PFSK-1 (cell line): ENCODE measurements around the gene SYTL2.

Experiments
- FOXP2 ChIP-seq: optimal IDR thresholded peaks from 2 replicates; pipeline ENCODE3; 2011; ENCODE audit warnings: borderline replicate concordance, control low read depth, inconsistent platforms; ENCODE audit not compliant: insufficient read depth; ENCODE audit errors: extremely low read length, extremely low read depth
- POLR2AphosphoS5 ChIP-seq: IDR thresholded peaks from 2 replicates; pipeline ENCODE4 v1.6.1; 2012; ENCODE audit warnings: low read depth, mild to moderate bottlenecking, control low read depth, low read length, moderate library complexity
- SIN3A ChIP-seq: IDR thresholded peaks from 2 replicates; pipeline ENCODE4 v1.6.1; 2012; ENCODE audit warnings: mild to moderate bottlenecking, low read length, moderate library complexity, borderline replicate concordance; ENCODE audit not compliant: insufficient read depth
- TAF1 ChIP-seq: IDR thresholded peaks from 2 replicates; pipeline ENCODE4 v1.6.1; 2012; ENCODE audit warnings: low read length, control low read depth, borderline replicate concordance; ENCODE audit not compliant: insufficient read depth
- TF ChIP-seq, protein P1 (sequence below), 2 experiments: IDR thresholded peaks; 2 replicates each; pipeline versions ENCODE4 v1.6.1 to v1.8.0; 2011 to 2012; ENCODE audit warnings: low read depth in 2 of 2, low read length in 2 of 2, control low read depth in 1 of 2, inconsistent platforms in 1 of 2, mild to moderate bottlenecking in 1 of 2, moderate library complexity in 1 of 2; ENCODE audit not compliant: insufficient read depth in 1 of 2

Gene SYTL2

DNA sequence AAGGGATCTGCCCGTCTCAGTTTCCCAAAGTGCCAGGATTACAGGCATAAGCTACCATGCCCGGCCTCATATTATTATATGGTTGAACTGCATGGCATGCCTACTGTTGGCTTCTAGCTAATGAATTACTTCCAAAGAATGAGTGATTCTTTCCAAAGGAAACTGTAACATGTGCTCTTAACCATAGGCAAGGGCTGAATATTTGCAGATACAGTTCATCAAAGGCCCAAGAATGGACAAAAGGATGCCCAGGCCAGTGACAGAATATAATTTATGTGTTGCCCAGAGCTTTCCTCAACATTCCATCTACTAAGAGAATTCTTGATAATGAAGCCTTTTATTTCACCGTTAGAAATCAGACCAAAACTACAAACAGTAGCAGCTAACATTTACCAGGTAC lies 98.0 kb downstream of the SYTL2 start:
- no peak for TF ChIP-seq POLR2AphosphoS5

DNA sequence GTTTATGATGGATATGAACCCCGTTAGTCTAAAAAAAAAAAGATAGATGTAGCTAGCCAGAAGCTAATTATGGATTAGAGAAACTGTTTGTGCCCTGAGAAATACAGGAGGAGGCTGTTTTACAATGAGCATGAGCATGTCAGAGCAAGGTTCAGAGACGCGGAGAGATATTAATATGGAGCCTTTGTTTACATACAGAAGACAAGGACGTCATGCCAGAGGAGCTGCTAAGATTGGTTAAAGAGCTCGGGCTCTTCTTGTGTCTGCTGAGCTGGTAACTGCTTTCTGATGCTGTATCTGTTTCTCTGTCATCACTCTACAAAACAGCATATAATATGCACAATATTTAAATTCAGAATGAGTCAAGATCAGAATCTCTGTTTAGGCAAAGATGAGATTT lies 100.0 kb downstream of the SYTL2 start:
- TF ChIP-seq TAF1 = no peak
- no peak for TF ChIP-seq FOXP2
- TF ChIP-seq SIN3A = no peak
- TF ChIP-seq, protein P1, sequence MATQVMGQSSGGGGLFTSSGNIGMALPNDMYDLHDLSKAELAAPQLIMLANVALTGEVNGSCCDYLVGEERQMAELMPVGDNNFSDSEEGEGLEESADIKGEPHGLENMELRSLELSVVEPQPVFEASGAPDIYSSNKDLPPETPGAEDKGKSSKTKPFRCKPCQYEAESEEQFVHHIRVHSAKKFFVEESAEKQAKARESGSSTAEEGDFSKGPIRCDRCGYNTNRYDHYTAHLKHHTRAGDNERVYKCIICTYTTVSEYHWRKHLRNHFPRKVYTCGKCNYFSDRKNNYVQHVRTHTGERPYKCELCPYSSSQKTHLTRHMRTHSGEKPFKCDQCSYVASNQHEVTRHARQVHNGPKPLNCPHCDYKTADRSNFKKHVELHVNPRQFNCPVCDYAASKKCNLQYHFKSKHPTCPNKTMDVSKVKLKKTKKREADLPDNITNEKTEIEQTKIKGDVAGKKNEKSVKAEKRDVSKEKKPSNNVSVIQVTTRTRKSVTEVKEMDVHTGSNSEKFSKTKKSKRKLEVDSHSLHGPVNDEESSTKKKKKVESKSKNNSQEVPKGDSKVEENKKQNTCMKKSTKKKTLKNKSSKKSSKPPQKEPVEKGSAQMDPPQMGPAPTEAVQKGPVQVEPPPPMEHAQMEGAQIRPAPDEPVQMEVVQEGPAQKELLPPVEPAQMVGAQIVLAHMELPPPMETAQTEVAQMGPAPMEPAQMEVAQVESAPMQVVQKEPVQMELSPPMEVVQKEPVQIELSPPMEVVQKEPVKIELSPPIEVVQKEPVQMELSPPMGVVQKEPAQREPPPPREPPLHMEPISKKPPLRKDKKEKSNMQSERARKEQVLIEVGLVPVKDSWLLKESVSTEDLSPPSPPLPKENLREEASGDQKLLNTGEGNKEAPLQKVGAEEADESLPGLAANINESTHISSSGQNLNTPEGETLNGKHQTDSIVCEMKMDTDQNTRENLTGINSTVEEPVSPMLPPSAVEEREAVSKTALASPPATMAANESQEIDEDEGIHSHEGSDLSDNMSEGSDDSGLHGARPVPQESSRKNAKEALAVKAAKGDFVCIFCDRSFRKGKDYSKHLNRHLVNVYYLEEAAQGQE (IDR thresholded peaks at IDR 0.05; ENCODE audit: insufficient read depth in 1 of 2, low read depth in 2 of 2, low read length in 2 of 2) = no peak
- TF ChIP-seq POLR2AphosphoS5 = no peak

DNA sequence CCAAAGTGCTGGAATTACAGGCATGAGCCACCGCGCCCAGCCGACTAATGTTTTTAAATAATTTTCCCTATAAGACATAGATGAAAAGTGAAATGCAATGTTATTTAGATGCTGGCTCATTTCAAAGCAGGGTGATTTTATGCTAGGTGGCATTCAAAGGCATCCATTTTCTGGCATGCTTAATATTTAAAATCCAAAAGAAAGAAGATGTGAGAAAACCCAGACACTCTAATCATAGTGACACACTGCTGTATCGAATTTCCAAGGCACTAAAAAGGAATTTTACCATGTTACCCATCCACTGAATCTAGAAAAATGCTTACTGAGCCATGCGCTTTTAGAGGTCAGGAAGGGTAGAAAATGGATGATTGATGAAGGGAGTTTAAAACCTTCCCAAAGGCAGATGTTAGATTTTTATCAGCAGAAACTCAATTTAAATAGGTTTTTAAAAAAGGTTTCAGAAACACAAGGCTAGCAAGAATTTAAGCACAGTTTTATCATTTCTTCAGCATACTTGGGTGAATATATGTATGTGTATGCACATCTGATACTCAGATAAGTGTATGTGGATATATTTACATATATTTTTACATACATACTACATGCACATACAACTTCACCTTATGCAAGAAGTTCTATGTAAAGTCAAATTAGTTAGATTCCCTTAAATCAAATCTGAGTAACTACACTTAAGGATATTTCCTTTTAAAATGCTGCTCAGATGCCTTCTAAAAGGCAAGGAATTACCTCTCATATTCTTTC lies 100.8 kb downstream of the SYTL2 start:
- no peak for TF ChIP-seq SIN3A
- no peak for TF ChIP-seq FOXP2
- no peak for TF ChIP-seq TAF1
- TF ChIP-seq, protein P1 (IDR thresholded peaks at IDR 0.05; ENCODE audit: insufficient read depth in 1 of 2, low read depth in 2 of 2, low read length in 2 of 2) = no peak
- TF ChIP-seq POLR2AphosphoS5 = no peak

DNA sequence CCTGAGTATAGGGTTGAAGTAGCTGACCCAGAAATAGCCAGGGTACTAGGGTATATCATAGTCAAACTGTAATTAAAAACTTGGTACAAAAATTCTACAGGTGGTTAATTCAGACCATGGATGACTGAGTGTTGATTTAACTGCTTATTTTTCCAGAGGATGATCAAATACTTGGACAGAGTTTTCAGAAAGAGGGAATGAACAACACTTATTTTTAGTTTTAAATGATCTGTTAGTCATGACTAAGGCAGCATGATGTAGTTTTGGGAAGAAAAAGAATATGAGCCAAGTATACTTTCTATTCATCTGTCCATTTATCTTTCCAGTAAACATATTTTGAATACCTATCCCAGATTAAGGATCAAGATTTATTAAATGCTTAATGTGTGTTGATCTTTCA lies 105.1 kb downstream of the SYTL2 start:
- TF ChIP-seq, protein P1 (IDR thresholded peaks at IDR 0.05; ENCODE audit: insufficient read depth in 1 of 2, low read depth in 2 of 2, low read length in 2 of 2) = no peak
- no peak for TF ChIP-seq TAF1
- TF ChIP-seq POLR2AphosphoS5 = no peak
- TF ChIP-seq SIN3A = no peak
- no peak for TF ChIP-seq FOXP2

DNA sequence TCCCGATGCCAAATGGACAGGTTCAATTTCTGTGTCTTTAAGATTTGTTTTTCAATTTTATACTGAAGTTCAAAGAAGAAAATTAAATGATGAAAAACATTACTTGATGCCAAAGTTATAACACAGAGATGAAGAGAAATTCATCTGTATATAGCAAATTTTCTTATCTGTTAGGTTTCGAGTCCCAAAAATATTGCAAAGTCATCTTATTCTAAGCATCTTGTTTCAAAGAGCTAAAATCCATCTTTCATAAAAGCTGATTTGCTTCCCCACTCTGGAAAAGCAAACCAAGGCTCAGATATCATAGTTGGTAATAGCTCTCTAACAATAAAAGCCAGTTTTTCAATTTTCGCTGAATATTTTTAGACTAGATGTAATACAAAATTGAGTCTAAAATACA lies 106.0 kb downstream of the SYTL2 start:
- TF ChIP-seq SIN3A (no peak), POLR2AphosphoS5 (no peak), FOXP2 (no peak), TAF1 (no peak)
- TF ChIP-seq, protein P1 (IDR thresholded peaks at IDR 0.05; ENCODE audit: insufficient read depth in 1 of 2, low read depth in 2 of 2, low read length in 2 of 2) = no peak
